22Rv1 (cell line): ENCODE measurements around the gene SULT1A1.
A peak's percentile ranks its signal among the peaks of the same experiment; 100 is the strongest.
"Not testable (repeated sequence)": the region's sequence is repeated elsewhere in the genome, so short reads cannot be mapped to it uniquely, and the experiment has no call there.

Source experiments
- H3K27ac ChIP-seq: fragments of 450-650 bp; 2 replicates; pipeline ENCODE4 v1.5.1; 2017
- ZFX ChIP-seq: fragments of 450-650 bp; IDR thresholded peaks from 2 replicates; pipeline ENCODE4 v1.6.1; 2017; ENCODE audit warnings: antibody characterized with exemption, borderline replicate concordance
- TF ChIP-seq, protein P1 (sequence below): fragments of 450-650 bp; IDR thresholded peaks from 2 replicates; pipeline ENCODE4 v1.5.1; 2017; ENCODE audit warnings: mild to moderate bottlenecking

SULT1A1 gene

DNA sequence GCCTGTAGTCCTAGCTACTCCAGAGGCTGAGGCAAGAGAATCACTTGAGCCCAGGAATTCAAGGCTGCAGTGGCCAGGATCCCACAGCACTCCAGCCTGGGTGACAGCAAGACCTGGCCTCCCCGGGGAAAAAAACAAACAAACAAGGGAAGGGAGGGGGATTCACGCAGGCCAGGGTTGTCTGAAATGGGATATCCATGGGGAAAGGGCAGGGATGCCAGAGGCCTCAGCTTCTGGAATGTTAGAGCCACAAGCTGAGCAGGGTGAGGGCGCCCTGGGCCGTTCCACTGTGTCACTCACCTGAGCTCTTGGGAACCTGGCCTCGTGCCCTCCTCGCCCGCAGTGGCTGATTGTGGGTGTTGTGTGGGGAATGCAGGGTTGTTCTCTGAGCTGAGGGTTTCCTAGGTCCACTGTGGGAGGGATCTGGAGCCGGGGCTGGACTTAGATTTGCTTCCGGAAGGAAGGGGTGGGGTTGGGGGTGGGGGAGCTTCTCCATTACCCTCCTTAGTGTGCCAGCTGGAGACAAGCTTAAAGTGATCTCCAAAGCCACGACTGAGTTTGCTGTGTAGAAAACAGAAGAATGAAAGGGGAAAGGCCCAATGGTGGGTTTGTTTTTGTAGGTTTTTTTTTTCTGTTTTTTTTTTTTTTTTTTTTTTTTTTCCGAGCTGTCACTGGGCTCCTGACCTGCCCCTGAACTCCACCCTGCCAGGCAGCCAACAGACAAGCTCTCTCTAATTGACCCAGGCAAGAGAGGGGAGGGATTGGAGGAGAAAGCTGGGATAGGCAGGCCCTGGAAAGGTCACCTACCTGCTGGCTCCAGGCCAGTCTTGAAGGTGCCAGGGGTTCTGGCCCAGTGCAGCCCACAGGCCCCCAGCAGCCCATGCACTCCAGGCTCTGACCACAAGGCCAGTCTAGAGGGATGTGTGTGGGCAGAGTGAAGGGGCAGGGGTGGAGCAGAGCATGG is at the start of gene SULT1A1:
Gene SULT1A1 (minus strand): TSS at position 414 of the 964 bp plus-strand sequence. CDS start 1,189 bp downstream, outside the sequence.
- TF ChIP-seq ZFX, result no peak
- TF ChIP-seq, protein P1, sequence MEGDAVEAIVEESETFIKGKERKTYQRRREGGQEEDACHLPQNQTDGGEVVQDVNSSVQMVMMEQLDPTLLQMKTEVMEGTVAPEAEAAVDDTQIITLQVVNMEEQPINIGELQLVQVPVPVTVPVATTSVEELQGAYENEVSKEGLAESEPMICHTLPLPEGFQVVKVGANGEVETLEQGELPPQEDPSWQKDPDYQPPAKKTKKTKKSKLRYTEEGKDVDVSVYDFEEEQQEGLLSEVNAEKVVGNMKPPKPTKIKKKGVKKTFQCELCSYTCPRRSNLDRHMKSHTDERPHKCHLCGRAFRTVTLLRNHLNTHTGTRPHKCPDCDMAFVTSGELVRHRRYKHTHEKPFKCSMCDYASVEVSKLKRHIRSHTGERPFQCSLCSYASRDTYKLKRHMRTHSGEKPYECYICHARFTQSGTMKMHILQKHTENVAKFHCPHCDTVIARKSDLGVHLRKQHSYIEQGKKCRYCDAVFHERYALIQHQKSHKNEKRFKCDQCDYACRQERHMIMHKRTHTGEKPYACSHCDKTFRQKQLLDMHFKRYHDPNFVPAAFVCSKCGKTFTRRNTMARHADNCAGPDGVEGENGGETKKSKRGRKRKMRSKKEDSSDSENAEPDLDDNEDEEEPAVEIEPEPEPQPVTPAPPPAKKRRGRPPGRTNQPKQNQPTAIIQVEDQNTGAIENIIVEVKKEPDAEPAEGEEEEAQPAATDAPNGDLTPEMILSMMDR, result no peak
- H3K27ac ChIP-seq, result no peak within 1 kb of the TSS

DNA sequence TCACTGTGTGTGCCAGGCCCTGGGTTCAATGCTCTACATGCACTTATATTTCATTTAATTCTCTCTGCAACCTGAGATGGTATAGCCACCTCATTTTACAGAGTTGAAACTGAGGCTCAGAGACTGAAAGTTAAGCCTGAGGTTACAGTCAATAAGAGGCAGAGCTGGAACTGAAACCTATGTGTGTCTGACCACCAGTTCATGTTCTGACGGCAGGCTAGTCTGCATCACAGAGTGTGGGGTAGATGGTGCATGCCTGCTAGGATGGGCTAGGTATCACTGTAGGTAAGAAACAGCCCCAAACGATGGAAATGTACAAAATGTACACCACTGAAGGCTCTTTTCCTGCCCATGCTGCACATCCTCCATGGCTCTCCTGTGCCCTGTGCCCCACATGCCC is 30.1 kb upstream of the SULT1A1 start:
- H3K27ac ChIP-seq, result not testable (repeated sequence)

DNA sequence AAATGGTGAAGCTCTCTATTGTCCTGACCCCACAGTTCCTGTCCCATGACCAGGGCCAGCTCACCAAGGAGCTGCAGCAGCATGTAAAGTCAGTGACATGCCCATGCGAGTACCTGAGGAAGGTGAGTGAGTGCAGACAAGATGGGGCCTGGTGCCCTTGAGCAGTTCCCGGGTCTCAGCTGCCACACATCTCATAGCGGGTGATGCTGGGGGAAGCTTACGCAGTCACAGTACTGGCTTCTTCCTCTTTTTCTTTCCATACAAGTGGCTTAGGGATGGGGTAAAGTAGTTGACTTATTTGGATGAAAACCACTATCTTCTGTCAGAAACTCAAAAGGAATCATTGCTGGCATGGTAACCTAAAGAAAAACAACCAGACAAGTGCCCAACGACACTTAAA is 28.5 kb upstream of the SULT1A1 start:
- not testable (repeated sequence) for H3K27ac ChIP-seq

DNA sequence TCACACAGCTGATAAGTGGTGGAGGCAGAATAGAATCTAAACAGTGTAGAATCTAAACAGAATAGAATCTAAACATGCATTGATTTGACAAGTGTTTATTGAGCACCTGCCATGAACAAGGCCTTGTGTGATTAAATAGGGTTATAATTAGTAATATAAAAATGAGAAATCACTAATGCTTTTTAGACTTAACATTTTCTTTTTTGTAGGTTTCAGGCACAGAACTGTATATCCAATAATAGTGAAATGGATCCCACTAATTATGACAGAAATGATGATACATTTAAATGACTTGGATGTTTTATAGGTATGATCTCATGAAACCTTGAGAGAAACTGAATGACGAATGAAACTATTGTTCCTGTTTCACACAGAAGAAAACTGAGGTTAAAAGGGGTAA is 27.9 kb upstream of the SULT1A1 start, which contains the start of gene NPIPB8:
Gene NPIPB8 (plus strand): TSS at position 301 of the 400 bp plus-strand sequence. CDS start 296 bp downstream, outside the sequence.
- not testable (repeated sequence) for H3K27ac ChIP-seq

DNA sequence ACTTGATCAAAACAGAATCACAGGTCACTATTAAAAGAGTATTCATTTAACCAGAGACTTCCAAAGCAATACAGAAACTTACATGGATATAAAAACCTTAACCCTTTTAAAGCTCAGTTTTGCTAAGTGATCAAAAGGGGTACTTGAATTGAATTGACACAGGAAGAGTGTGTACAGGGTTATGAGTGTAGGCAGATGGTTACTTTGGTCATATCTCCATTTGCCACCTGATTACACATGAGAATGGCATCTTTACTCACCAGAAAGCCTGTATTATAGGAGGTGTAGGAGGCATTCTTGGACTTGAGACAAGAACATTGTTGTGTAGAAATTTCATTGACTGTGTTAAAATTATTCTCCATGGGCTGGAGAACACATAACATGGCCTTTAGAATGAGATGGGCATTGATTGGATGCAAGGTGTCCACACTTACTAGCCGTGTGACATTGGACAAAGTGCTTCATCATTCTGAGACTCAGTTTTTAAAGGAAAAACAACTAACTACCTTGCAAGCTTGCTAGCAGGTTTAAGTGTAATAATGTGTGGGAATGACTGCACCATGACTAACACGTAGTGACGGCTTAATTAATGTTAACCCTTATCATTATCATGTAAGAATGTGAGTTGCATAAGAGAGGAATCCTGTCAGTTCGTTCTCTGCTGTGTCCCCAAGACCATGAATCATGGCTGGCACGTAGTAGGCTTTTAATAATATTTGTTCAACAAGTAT is 26.4 kb upstream of the SULT1A1 start:
- not testable (repeated sequence) for H3K27ac ChIP-seq

DNA sequence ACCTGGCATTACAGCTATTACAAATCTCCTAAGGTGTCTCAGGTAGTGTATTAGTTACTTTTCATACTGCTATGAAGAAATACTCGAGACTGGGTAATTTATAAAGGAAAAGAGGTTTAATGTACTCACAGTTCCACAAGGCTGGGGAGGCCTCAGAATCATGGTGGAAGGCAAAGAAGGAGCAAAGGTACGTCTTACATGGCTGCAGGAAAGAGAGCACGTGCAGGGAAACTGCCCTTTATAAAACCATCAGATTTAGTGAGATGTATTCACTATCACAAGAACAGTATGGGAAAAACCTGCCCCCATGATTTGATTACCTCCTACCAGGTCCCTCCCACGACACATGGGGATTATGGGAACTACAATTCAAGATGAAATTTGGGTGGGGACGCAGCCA is 21.1 kb upstream of the SULT1A1 start:
- not testable (repeated sequence) for H3K27ac ChIP-seq

DNA sequence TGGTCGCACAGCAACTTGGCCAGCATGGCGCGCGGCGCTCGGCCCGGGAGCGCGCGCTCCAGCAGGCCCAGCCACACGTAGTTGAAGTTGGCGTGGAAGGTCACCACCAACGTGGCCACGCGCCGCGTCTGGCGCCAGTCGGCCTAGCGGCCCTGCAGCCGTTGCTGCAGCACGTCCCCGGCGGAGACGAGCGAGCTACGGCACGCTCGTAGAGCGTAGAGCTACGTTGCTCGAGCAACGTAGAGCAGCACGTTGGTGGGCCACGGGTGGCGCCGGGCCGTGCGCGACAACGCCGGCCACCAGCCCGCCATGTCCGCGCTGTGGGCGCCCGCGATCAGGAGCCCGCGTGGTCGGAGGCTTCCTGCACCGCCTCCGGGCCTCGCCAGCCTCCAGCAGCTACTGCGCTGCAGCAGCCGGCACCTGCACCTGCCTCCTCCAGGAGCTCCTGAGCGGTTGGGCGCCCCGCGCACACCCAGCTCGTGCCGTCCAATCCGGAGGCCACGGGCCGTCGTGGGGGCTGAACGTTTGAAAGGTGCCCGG is 13.4 kb upstream of the SULT1A1 start:
- peak overlapping the region; percentile 72 for H3K27ac ChIP-seq
- TF ChIP-seq, protein P1, result no peak
- no peak for TF ChIP-seq ZFX

DNA sequence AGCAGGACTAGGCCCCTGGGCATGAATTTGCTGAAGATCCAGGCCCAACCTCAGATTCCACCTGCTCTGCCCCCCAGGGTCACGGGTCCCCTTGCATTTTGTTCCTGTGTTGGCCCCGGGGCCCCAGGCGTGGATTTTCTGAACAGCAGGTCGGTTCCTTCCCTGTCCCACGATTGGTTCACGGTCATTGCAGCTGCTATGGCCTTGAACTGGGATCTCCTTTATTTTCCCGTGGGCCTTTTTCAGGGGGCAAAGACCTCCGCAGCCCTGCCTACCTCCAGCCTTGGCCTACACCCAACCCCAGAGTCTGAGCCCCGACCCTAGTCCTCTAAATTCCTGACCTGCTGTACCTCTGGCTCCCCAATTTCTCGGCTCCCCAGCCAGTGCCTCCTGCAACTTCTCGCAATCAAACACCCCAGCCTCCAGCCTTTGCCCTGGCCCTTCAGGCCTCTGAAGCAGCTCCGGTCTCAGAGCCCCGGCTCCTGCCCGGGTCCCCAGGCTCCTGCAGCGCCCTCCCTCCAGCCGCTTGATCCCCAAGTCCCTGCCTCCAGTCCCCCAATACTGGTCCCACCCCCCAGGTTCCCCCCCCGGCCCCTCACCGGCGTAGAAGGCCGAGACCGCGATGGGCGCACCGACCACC is 12.8 kb upstream of the SULT1A1 start:
- peak overlapping the region; percentile 72 for H3K27ac ChIP-seq

DNA sequence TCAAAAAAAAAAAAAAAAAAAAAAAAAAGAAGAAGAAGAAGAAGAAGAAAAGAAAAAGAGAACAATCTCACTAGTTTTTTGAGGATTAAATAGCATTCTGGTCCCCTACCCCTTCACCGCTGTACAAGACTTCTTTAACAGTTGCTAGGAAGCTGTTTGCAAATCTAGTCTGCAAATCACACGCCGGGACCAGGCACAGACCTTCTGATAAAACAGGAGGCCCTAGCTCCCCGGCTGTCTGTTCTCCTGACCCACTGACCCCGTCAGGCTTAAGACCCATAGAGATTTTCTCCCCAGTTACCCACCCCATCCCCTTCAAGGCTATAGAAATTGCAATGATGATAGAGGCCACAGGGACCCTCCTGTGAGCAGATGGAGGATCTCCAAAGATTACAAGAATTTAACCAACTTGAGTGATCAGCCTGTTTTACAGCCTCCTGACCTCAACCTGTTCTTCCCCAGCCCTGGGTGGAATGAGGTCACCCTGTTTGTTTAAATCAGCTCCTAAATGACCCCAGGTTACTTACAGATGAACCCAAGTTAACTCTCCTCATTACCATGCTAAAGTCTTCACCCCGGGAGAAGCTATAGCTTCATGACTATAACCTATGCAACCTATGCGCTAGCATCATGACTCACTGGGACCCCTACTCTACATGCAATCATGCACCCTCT is 11.8 kb upstream of the SULT1A1 start:
- H3K27ac ChIP-seq, result peak overlapping the region; percentile 72
- TF ChIP-seq ZFX, result no peak
- TF ChIP-seq, protein P1, result no peak

DNA sequence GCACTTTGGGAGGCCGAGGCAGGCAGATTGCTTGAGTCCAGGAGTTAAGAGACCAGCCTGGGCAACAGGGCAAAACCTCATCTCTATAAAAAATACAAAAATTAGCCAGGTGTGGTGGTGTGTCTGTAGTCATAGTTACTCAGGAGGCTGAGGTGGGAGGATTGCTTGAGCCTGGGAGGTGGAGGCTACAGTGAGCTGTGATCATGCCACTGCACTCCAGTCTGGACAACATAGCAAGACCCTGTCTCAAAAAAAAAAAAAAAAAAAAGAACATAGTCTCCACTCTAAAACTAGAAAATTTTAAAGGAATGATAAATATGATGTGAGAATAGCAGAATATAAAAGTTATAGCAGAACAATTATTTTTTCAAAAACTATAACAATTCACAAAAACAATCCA is 10.5 kb upstream of the SULT1A1 start:
- not testable (repeated sequence) for H3K27ac ChIP-seq
